Lower lobe of right lung (tissue), 2 donors: Measurements from ENCODE around the gene UNC5CL. TPM values are rescaled to one million over a fixed set of nuclear protein-coding genes. Genes with fewer than 3 reads are reported as not detected.

Experiments used
- ATAC-seq, 2 donors: fragments of 200-7000 bp; cut with Tn5 transposase; one replicate each; pipeline ENCODE4 v1.9.1; 2020 to 2022; ENCODE audit warnings: mild to moderate bottlenecking in 2 of 2, moderate library complexity in 2 of 2
- DNase-seq: peaks from one replicate; pipeline ENCODE4 v3.0.0-alpha.2; 2020
- H3K27ac ChIP-seq: fragments of 200-600 bp; one replicate; pipeline ENCODE4 v1.8.0; 2022
- H3K27me3 ChIP-seq: fragments of 200-600 bp; one replicate; pipeline ENCODE4 v1.8.0; 2022; ENCODE audit warnings: low read depth
- H3K36me3 ChIP-seq: fragments of 200-600 bp; one replicate; pipeline ENCODE4 v1.8.0; 2022; ENCODE audit warnings: mild to moderate bottlenecking
- H3K4me1 ChIP-seq: fragments of 200-600 bp; one replicate; pipeline ENCODE4 v1.8.0; 2022
- H3K4me3 ChIP-seq: fragments of 200-600 bp; one replicate; pipeline ENCODE4 v1.8.0; 2022; ENCODE audit warnings: mild to moderate bottlenecking
- H3K9me3 ChIP-seq: fragments of 200-600 bp; one replicate; pipeline ENCODE4 v1.8.0; 2022
- CTCF ChIP-seq: fragments of 200-600 bp; IDR thresholded peaks from one replicate; pipeline ENCODE4 v1.8.0; 2022; ENCODE audit warnings: antibody characterized with exemption, mild to moderate bottlenecking
- intact Hi-C: fragments of 100-400 bp; cut with DNase I; formaldehyde crosslinking; loops from one replicate; pipeline ENCODE4 v1.11.0; 2022
- total RNA-seq: library from RNA; stranded (reverse); fragmentation: NEBNext Ultra II Directional; extraction: Animal tissue kit (Norgen Biotek cat#: 25700); gene quantifications from one replicate; pipeline ENCODE4 v1.2.1, GENCODE V29; 2021
- donor health status: DM: no; HTN: yes; CAD: no; lungs with severe emphysema.

Gene UNC5CL
- total RNA-seq, 1 donor from 2014 or later, result 1.1 TPM

- H3K27me3 ChIP-seq, result no peaks in the 10 kb centered on the region
- ATAC-seq (no peak), DNase-seq (no peak)
- H3K36me3 ChIP-seq, result no peaks in the 10 kb centered on the region
- no peak overlapping the region for H3K27ac ChIP-seq
- no peak overlapping the region for H3K4me3 ChIP-seq
- H3K9me3 ChIP-seq, result no peaks in the 10 kb centered on the region
- H3K4me1 ChIP-seq, result no peaks in the 10 kb centered on the region
- intact Hi-C loops, result no loop called here
- no peak for TF ChIP-seq CTCF
Observed at GRCh38 chr6:41037107-41037900, 1.7 kb downstream of the UNC5CL start.

- H3K36me3 ChIP-seq, result no peaks in the 10 kb centered on the region
- DNase-seq (no peak), ATAC-seq (no peak)
- H3K27me3 ChIP-seq, result no peaks in the 10 kb centered on the region
- no peaks in the 10 kb centered on the region for H3K4me1 ChIP-seq
- H3K9me3 ChIP-seq, result no peaks in the 10 kb centered on the region
- H3K4me3 ChIP-seq, result no peak overlapping the region
- H3K27ac ChIP-seq, result no peak overlapping the region
- intact Hi-C loops, result no loop called here
- TF ChIP-seq CTCF, result no peak
Observed at GRCh38 chr6:41036601-41037000, 2.4 kb downstream of the UNC5CL start.

- Histone ChIP-seq H3K4me1 (no peaks in the 10 kb centered on the region), H3K4me3 (no peak overlapping the region), H3K36me3 (no peaks in the 10 kb centered on the region), H3K9me3 (no peaks in the 10 kb centered on the region), H3K27ac (no peak overlapping the region), H3K27me3 (no peaks in the 10 kb centered on the region)
- ATAC-seq, result peak in 1 of 2 donors; percentile 28
- no peak for DNase-seq
- TF ChIP-seq CTCF, result no peak
- intact Hi-C loops, result no loop called here
Observed at GRCh38 chr6:41036186-41036585, 2.8 kb downstream of the UNC5CL start.

- Histone ChIP-seq H3K27me3 (no peaks in the 10 kb centered on the region), H3K4me3 (no peak overlapping the region)
- DNase-seq, result no peak
Observed at GRCh38 chr6:41033776-41034175, 5.2 kb downstream of the UNC5CL start.

GRCh38 chr6:41032830-41033229 lies 6.2 kb downstream of the UNC5CL start:
- peaks cover 10% of the 10 kb centered on the region for H3K4me1 ChIP-seq
- ATAC-seq, result no peak
- intact Hi-C loops, result no loop called here
- no peak overlapping the region for H3K4me3 ChIP-seq
- H3K9me3 ChIP-seq, result no peaks in the 10 kb centered on the region
- H3K36me3 ChIP-seq, result no peaks in the 10 kb centered on the region
- H3K27ac ChIP-seq, result no peak overlapping the region
- DNase-seq, result no peak
- H3K27me3 ChIP-seq, result no peaks in the 10 kb centered on the region
- no peak for TF ChIP-seq CTCF

More at GRCh38 chr6:41033776-41034175, 5.2 kb downstream of the UNC5CL start:
- no peaks in the 10 kb centered on the region for H3K36me3 ChIP-seq
- intact Hi-C loops, result no loop called here
- no peaks in the 10 kb centered on the region for H3K9me3 ChIP-seq
- no peak for TF ChIP-seq CTCF
- H3K27ac ChIP-seq, result no peak overlapping the region
- peaks cover 3% of the 10 kb centered on the region for H3K4me1 ChIP-seq
- ATAC-seq, result no peak
